Measurements from ENCODE around the gene ONECUT2. TPM values are rescaled to one million over a fixed set of nuclear protein-coding genes. Genes with fewer than 3 reads are reported as not detected.
A peak's percentile ranks its signal among the peaks of the same experiment; 100 is the strongest.

Gene ONECUT2
- total RNA-seq, 1 experiment from 2014 or later, result 4.3 TPM

- H2AFZ ChIP-seq (ENCODE audit: low read depth, low read length, poor library complexity, severe bottlenecking), result no peak overlapping the region
- ATAC-seq (no peak; the same call in 1 of the 2 replicates), DNase-seq (ENCODE audit: low read depth, low spot score) (no peak)
- no peaks in the 10 kb centered on the region for H3K4me1 ChIP-seq (ENCODE audit: control insufficient read depth in 1 of 2, insufficient read depth in 2 of 2, low read length in 2 of 2)
- RAD21 ChIA-PET (ENCODE audit: low non-redundant PET in 1 of 2, low total read pairs in 2 of 2, uncharacterized antibody in 2 of 2, unreplicated experiment in 2 of 2), result no interaction called here
- no peak overlapping the region for H3K9ac ChIP-seq (ENCODE audit: low read length)
- BruUV-seq (replicated peaks), result no TSS peak
- H3K27ac ChIP-seq (ENCODE audit: low read depth, low read length), result no peak overlapping the region
- no peak overlapping the region for H3K4me2 ChIP-seq (ENCODE audit: low read length)
- CTCF ChIA-PET, result no interaction called here
- H3K9me3 ChIP-seq (ENCODE audit: control insufficient read depth in 1 of 2, insufficient read depth in 1 of 2, low read depth in 1 of 2, low read length in 2 of 2), result no peaks in the 10 kb centered on the region
- H4K20me1 ChIP-seq (ENCODE audit: insufficient read depth), result no peaks in the 10 kb centered on the region
- POLR2A ChIA-PET, result no interaction called here
- H3K9me2 ChIP-seq (ENCODE audit: insufficient read depth), result no peaks in the 10 kb centered on the region
- intact Hi-C loops (cut with micrococcal nuclease), result loop anchor here (2.0 kb wide), 1 partner anchor 744 kb away; no protein-coding TSS in a partner anchor
- no peaks in the 10 kb centered on the region for H3K27me3 ChIP-seq (ENCODE audit: insufficient read depth, low read length)
- TF ChIP-seq REST (IDR thresholded peaks at IDR 0.05; ENCODE audit: low read depth) (peak; percentile 62), SIN3A (IDR thresholded peaks at IDR 0.05; ENCODE audit: low read depth) (no peak)
- H3K79me2 ChIP-seq (ENCODE audit: insufficient read depth, low read length), result no peaks in the 10 kb centered on the region
- H3K4me3 ChIP-seq (replicated peaks in 1 of 2; ENCODE audit: low read depth in 1 of 2, low read length in 2 of 2), result no peak overlapping the region
- H3K36me3 ChIP-seq (ENCODE audit: control insufficient read depth in 1 of 2, insufficient read depth in 2 of 2, low read length in 2 of 2), result no peaks in the 10 kb centered on the region
These were observed 12.0 kb downstream of the ONECUT2 start for GRCh38 chr18:57447154-57447621.

- intact Hi-C loops (cut with micrococcal nuclease), result no loop called here
- no peaks in the 10 kb centered on the region for H3K9me3 ChIP-seq (ENCODE audit: control insufficient read depth in 1 of 2, insufficient read depth in 1 of 2, low read depth in 1 of 2, low read length in 2 of 2)
- ChIA-PET POLR2A (no interaction called here), CTCF (no interaction called here), RAD21 (ENCODE audit: low non-redundant PET in 1 of 2, low total read pairs in 2 of 2, uncharacterized antibody in 2 of 2, unreplicated experiment in 2 of 2) (no interaction called here)
- H3K4me3 ChIP-seq (replicated peaks in 1 of 2; ENCODE audit: low read depth in 1 of 2, low read length in 2 of 2), result no peak overlapping the region
- no peak overlapping the region for H3K27ac ChIP-seq (ENCODE audit: low read depth, low read length)
- DNase-seq (ENCODE audit: low read depth, low spot score) (no peak), ATAC-seq (no peak)
- H3K9ac ChIP-seq (ENCODE audit: low read length), result no peak overlapping the region
- no peaks in the 10 kb centered on the region for H3K36me3 ChIP-seq (ENCODE audit: control insufficient read depth in 1 of 2, insufficient read depth in 2 of 2, low read length in 2 of 2)
- no peaks in the 10 kb centered on the region for H3K4me1 ChIP-seq (ENCODE audit: control insufficient read depth in 1 of 2, insufficient read depth in 2 of 2, low read length in 2 of 2)
- TF ChIP-seq CTCF (IDR thresholded peaks at IDR 0.05 in 2 of 3, conservative IDR thresholded peaks at IDR 0.05 in 1 of 3; ENCODE audit: borderline replicate concordance in 1 of 3, insufficient read depth in 1 of 3, low read depth in 2 of 3, low read length in 2 of 3) (no peak), POLR2AphosphoS5 (IDR thresholded peaks at IDR 0.05; ENCODE audit: low read depth, low read length) (no peak), CBX3 (IDR thresholded peaks at IDR 0.05; ENCODE audit: low read depth) (no peak)
- H3K27me3 ChIP-seq (ENCODE audit: insufficient read depth, low read length), result no peaks in the 10 kb centered on the region
- no peaks in the 10 kb centered on the region; the same call in 1 of the 2 replicates for H4K20me1 ChIP-seq (ENCODE audit: insufficient read depth)
- no peaks in the 10 kb centered on the region for H3K79me2 ChIP-seq (ENCODE audit: insufficient read depth, low read length)
- no peak overlapping the region for H3K4me2 ChIP-seq (ENCODE audit: low read length)
- no TSS peak for BruUV-seq (replicated peaks)
- no peaks in the 10 kb centered on the region for H3K9me2 ChIP-seq (ENCODE audit: insufficient read depth)
- H2AFZ ChIP-seq (ENCODE audit: low read depth, low read length, poor library complexity, severe bottlenecking), result no peak overlapping the region
These were observed 20.5 kb downstream of the ONECUT2 start for GRCh38 chr18:57455576-57456129.

All from HCT116 (cell line).